ENCODE results near the gene EEF1A2. TPM values are rescaled to one million over a fixed set of nuclear protein-coding genes. Genes with fewer than 3 reads are reported as not detected.

The EEF1A2 gene
- total RNA-seq, 4 donors from 2014 or later = 13.3 to 26.8 (median 22.9) TPM

DNA sequence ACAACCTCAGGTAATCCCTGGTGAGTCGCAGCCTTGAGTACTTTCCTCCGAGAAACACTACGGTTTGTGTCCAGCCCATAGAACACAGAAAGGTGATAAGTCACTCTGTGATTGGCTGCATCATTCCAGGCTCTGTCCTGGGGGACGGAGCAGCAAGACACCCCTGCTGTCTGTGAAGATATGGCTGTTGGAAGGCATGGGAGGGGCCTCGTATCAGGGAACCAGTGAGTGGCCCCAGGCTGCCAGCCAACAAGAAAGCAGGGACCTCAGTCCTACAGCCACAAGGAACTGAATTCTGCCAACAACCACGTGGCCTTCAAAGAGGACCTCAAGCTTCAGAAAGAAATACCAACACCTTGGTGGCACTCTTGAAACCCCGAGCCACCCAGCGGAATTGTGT, 6.4 kb upstream of the EEF1A2 start:
- intact Hi-C loops (cut with DNase I; ENCODE audit: low total_unique reads) = no loop called here
- DNase-seq (ENCODE audit: low spot score in 2 of 2) = no peak
- 80 to 91% methylated on average over 8 of the region's 8 CpGs for WGBS, 2 donors
- TF ChIP-seq, protein P1, sequence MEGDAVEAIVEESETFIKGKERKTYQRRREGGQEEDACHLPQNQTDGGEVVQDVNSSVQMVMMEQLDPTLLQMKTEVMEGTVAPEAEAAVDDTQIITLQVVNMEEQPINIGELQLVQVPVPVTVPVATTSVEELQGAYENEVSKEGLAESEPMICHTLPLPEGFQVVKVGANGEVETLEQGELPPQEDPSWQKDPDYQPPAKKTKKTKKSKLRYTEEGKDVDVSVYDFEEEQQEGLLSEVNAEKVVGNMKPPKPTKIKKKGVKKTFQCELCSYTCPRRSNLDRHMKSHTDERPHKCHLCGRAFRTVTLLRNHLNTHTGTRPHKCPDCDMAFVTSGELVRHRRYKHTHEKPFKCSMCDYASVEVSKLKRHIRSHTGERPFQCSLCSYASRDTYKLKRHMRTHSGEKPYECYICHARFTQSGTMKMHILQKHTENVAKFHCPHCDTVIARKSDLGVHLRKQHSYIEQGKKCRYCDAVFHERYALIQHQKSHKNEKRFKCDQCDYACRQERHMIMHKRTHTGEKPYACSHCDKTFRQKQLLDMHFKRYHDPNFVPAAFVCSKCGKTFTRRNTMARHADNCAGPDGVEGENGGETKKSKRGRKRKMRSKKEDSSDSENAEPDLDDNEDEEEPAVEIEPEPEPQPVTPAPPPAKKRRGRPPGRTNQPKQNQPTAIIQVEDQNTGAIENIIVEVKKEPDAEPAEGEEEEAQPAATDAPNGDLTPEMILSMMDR (IDR thresholded peaks at IDR 0.05) = no peak
- no peak for TF ChIP-seq POLR2A (IDR thresholded peaks at IDR 0.05)
- no peak overlapping the region for H3K4me3 ChIP-seq (ENCODE audit: low read depth, poor library complexity, severe bottlenecking)

DNA sequence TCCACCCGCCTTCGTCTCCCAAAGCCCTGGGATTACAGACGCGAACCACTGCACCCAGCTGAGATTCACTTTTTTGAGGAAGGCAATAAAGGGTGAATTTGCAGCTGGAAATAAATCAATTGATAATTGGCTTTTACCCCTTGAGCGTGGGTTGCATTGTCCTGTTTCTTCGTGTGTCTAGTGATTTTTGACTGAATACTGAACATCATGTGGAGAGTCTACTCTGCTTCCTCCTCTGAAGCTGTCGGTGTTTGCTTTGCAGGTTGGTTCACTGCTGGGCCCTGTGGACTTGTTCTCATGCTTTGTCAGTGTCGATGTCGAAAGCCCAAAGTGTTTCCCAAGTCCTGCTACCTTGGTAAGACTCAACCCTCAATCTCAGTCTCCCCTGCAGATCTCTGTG, 5.8 kb upstream of the EEF1A2 start:
- WGBS, 2 donors = 87 to 89% methylated on average over 9 of the region's 9 CpGs
- H3K4me3 ChIP-seq (ENCODE audit: low read depth, poor library complexity, severe bottlenecking) = no peak overlapping the region
- DNase-seq (ENCODE audit: low spot score in 2 of 2) = no peak
- TF ChIP-seq, protein P1 (IDR thresholded peaks at IDR 0.05) = no peak
- no peak for TF ChIP-seq POLR2A (IDR thresholded peaks at IDR 0.05)
- intact Hi-C loops (cut with DNase I; ENCODE audit: low total_unique reads) = no loop called here

DNA sequence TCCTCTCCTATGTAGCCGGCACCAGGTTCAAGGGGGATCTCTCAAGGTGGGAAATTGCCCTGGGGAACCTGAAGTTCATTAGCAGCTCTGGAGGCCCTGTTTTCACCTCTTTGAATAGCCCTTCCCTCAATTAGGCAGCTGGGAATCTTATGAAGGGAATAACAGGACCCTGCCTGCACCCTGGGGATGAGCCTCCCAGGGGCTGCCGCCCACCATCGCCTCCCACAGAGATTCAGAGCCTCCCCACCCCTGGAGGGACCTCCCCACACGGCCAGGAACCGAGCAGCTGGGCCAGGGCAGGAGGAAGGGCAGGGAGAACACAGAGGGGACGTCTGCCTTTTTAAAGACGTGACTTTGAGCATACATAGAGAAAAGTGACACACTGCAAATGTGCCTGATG, 4.6 kb upstream of the EEF1A2 start:
- intact Hi-C loops (cut with DNase I; ENCODE audit: low total_unique reads) = no loop called here
- 21 to 47% methylated on average over 7 of the region's 7 CpGs for WGBS, 2 donors
- no peak for TF ChIP-seq POLR2A (IDR thresholded peaks at IDR 0.05)
- TF ChIP-seq, protein P1 (IDR thresholded peaks at IDR 0.05) = no peak
- H3K4me3 ChIP-seq (ENCODE audit: low read depth, poor library complexity, severe bottlenecking) = no peak overlapping the region
- no peak for DNase-seq (ENCODE audit: low spot score in 2 of 2)

DNA sequence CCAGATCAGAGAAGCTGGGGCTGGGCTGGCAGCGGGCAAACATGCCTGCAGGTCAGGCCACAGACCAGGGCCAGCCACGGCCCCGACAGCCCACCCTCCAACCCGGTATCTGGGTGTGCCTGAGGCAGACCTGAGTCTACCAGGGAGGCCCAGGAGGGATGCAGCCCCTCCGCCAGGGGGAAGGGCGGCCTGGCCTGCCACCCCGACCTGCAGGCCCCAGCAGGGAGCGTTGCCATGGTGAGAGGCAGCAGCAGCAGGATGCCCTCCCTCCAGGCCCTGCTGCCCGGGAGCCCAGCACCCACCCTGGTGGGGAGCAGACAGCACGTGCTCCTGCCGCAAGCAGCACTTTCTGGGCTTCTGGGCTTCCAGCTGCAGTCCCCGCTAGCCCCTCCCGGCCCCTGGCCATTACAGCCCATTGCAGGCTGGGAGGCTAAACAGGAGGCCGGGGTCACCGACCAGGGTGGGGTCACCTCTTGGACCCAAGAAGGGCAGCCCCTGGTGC, 3.8 kb upstream of the EEF1A2 start:
- WGBS, 2 donors = 38 to 65% methylated on average over 10 to 14 of the region's 15 CpGs
- no peak for DNase-seq (ENCODE audit: low spot score in 2 of 2)

DNA sequence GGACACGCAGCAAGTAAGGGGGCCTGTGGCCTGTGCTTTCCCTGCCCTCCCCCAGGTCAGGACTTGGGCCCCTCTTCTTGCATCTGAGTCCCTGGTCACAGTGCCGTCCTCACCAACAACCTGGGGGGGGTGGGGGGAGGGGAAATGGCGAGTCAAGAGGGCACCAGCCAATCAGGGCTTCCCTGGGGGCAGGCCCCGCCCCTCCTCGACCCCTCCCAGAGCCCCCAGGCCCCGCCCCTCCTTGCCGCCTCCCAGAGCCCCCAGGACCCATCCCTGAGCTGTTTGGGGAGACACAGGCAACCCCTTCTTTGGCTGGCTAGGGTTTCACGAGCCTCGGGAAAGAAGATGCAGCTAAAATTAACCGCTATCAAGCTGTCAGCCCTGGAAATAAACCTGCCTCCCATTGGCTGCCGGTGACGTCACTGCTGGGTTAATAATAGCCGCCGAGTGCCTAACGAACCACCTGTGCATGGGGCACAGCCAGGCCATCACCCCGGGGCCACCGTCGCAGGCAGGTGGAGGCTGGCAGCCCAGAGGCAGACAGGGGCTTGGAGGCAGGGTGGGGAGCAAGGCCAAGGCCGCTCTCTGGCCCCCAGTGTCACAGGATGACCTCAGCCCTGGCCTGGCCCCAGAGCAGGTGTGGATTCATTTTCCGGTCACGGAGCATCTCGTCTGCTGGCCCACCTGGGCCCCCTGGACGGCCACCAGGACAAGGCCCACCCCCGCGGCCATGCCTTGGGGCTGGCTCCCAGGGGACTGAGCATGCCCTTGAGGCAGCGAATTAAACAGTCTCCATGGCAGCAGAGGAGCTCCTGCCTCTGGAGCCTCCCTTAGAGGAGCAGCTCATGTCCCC, 3.2 kb upstream of the EEF1A2 start:
- TF ChIP-seq POLR2A (IDR thresholded peaks at IDR 0.05) = no peak
- TF ChIP-seq, protein P1 (IDR thresholded peaks at IDR 0.05) = no peak
- WGBS, 2 donors = 6 to 38% methylated on average over 5 to 13 of the region's 26 CpGs
- DNase-seq (ENCODE audit: low spot score in 2 of 2) = no peak
- H3K4me3 ChIP-seq (ENCODE audit: low read depth, poor library complexity, severe bottlenecking) = no peak overlapping the region
- intact Hi-C loops (cut with DNase I; ENCODE audit: low total_unique reads) = no loop called here

More for the DNA sequence above, 3.8 kb upstream of the EEF1A2 start:
- intact Hi-C loops (cut with DNase I; ENCODE audit: low total_unique reads) = no loop called here
- TF ChIP-seq, protein P1 (IDR thresholded peaks at IDR 0.05) = no peak
- no peak for TF ChIP-seq POLR2A (IDR thresholded peaks at IDR 0.05)
- H3K4me3 ChIP-seq (ENCODE audit: low read depth, poor library complexity, severe bottlenecking) = no peak overlapping the region

Measured in lower leg skin (tissue), 4 donors.